GM21723 (cell line): Measurements from ENCODE around the gene PRAMEF13.
"Not testable (repeated sequence)": the region's sequence is repeated elsewhere in the genome, so short reads cannot be mapped to it uniquely, and the experiment has no call there.

Source experiments
- ATAC-seq: cut with Tn5 transposase; IDR thresholded peaks from one replicate; pipeline ENCODE4 v1.9.1; 2021; ENCODE audit warnings: mild to moderate bottlenecking, moderate library complexity; ENCODE audit not compliant: unreplicated experiment

Gene PRAMEF13

DNA sequence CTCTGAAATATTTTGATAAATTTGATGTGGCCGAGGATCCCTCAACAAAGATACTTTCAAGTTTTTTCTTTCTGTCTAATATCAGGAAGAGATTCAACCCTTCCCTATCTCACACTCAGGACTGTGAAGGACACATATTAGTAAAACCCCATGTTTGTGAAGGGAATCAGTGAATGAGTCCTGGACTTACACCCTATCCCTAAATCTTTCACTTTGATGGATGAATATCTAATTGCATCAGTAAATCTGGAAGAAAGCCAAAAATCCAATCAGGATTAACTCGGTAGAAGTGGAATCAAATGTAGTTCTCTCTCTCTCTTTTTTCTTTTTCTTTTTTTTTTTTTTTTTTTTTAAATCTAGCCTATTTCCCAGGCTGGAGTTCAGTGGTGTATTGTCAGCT is 29.7 kb downstream of the PRAMEF13 start, which contains the start of gene PRAMEF9:
Gene PRAMEF9 (plus strand): TSS at position 301 of the 400 bp plus-strand sequence. CDS start 3,433 bp downstream, outside the sequence.
- ATAC-seq: not testable (repeated sequence)

DNA sequence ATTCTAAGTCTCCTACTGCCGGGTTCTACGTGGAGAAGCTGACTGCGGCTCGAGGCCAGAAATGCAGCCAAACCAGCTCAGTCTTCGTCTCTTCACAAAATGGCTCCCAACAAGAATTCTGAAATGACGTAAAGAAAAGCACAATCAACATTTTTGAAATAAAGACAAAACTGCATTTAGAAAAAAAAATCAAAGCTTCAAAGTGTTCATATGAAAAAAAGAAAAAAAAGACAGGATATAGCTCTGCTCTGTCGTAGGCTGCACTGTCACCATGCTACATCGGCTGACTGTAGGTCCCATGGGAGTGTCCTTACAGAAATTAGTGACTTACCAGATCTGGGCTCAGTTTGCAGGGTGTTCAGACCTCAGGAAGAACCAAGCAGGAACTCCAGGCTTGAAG is 35.7 kb downstream of the PRAMEF13 start, which contains the start of gene HNRNPCL4:
Gene HNRNPCL4 (minus strand): TSS at position 101 of the 400 bp plus-strand sequence. CDS start 164 bp downstream, outside the sequence.
- ATAC-seq: not testable (repeated sequence)

GRCh38 chr1:13155909-13156308 is 45.3 kb downstream of the PRAMEF13 start, which contains the start of gene PRAMEF26:
Gene PRAMEF26 (minus strand): TSS chr1:13156009. CDS start chr1:13153095, 2,914 bp downstream.
- ATAC-seq: not testable (repeated sequence)
